ENCODE results near the gene SCEL.
"Not testable (repeated sequence)": the region's sequence is repeated elsewhere in the genome, so short reads cannot be mapped to it uniquely, and the experiment has no call there.

Gene SCEL

GRCh38 chr13:77535448-77535847 is at the start of gene SCEL:
SCEL (plus strand) TSS chr13:77535706; CDS start chr13:77555876, 20,170 bp downstream.
- DNase-seq: no peak

GRCh38 chr13:77489566-77490337 is 45.8 kb upstream of the SCEL start:
- DNase-seq: no peak

- peak; percentile 17 to 37 for DNase-seq
Measured at GRCh38 chr13:77492982-77493381, 42.5 kb upstream of the SCEL start.

GRCh38 chr13:77494226-77494625 is 41.3 kb upstream of the SCEL start:
- no peak for DNase-seq

GRCh38 chr13:77497350-77497749 is 38.2 kb upstream of the SCEL start:
- DNase-seq: no peak

GRCh38 chr13:77497835-77498234 is 37.7 kb upstream of the SCEL start:
- DNase-seq: no peak

- no peak for DNase-seq
Measured at GRCh38 chr13:77502104-77502720, 33.3 kb upstream of the SCEL start.

GRCh38 chr13:77503398-77503797 is 32.1 kb upstream of the SCEL start:
- DNase-seq: no peak

- DNase-seq: no peak
Measured at GRCh38 chr13:77506874-77507273, 28.6 kb upstream of the SCEL start.

GRCh38 chr13:77507931-77508776 is 27.4 kb upstream of the SCEL start:
- no peak for DNase-seq

- no peak for DNase-seq
Measured at GRCh38 chr13:77508959-77509620, 26.4 kb upstream of the SCEL start.

GRCh38 chr13:77510156-77510555 is 25.4 kb upstream of the SCEL start:
- DNase-seq: no peak

- no peak for DNase-seq
Measured at GRCh38 chr13:77511552-77511951, 24.0 kb upstream of the SCEL start.

GRCh38 chr13:77513719-77514335 is 21.7 kb upstream of the SCEL start:
- no peak for DNase-seq

- no peak for DNase-seq
Measured at GRCh38 chr13:77514336-77514726, 21.2 kb upstream of the SCEL start.

- no peak for DNase-seq
Measured at GRCh38 chr13:77515785-77516184, 19.7 kb upstream of the SCEL start.

- no peak for DNase-seq
Measured at GRCh38 chr13:77516342-77516789, 19.1 kb upstream of the SCEL start.

- DNase-seq: no peak
Measured at GRCh38 chr13:77518266-77518665, 17.2 kb upstream of the SCEL start.

GRCh38 chr13:77519396-77519795 is 16.1 kb upstream of the SCEL start:
- not testable (repeated sequence) for DNase-seq

- DNase-seq: no peak
Measured at GRCh38 chr13:77519808-77520207, 15.7 kb upstream of the SCEL start.

- DNase-seq: no peak
Measured at GRCh38 chr13:77521194-77521593, 14.3 kb upstream of the SCEL start.

- no peak for DNase-seq
Measured at GRCh38 chr13:77521595-77522367, 13.7 kb upstream of the SCEL start.

Data from NCI-H187 (cell line).